Omental fat pad (tissue), 4 donors: ENCODE data around the gene ARRDC3. TPM values are rescaled to one million over a fixed set of nuclear protein-coding genes. Genes with fewer than 3 reads are reported as not detected.

ENCODE experiments used
- ATAC-seq: fragments of 150-250 bp; one replicate; pipeline ENCODE4 v1.9.1; 2016; ENCODE audit warnings: mild to moderate bottlenecking, moderate library complexity; ENCODE audit not compliant: low FRiP score
- DNase-seq: peaks from one replicate; pipeline ENCODE4 v3.0.0-alpha.2; 2019; ENCODE audit warnings: low spot score
- CTCF ChIP-seq, 3 donors: fragments of 450-650 bp; IDR thresholded peaks; one replicate each; pipeline ENCODE4 v1.5.1; 2016 to 2017; ENCODE audit warnings: antibody characterized with exemption in 3 of 3, mild to moderate bottlenecking in 3 of 3, moderate library complexity in 2 of 3
- total RNA-seq, 4 donors: library from RNA; depleted of rRNA; stranded (reverse); fragments of >200 nt; gene quantifications; one replicate each; pipeline ENCODE4 v1.1.0, GENCODE V29; 2016

Gene ARRDC3
- total RNA-seq, 4 donors from 2014 or later: 36.8 to 87.0 (median 61.0) TPM

GRCh38 chr5:91379914-91380490, 3.1 kb downstream of the ARRDC3 start:
- no peak for TF ChIP-seq CTCF (IDR thresholded peaks at IDR 0.05)
- DNase-seq (peak; percentile 72), ATAC-seq (peak; percentile 80)

GRCh38 chr5:91379246-91379913, 3.7 kb downstream of the ARRDC3 start:
- no peak for TF ChIP-seq CTCF (IDR thresholded peaks at IDR 0.05)
- DNase-seq: no peak
- ATAC-seq: no peak

GRCh38 chr5:91378752-91379211, 4.3 kb downstream of the ARRDC3 start:
- no peak for DNase-seq
- TF ChIP-seq CTCF (IDR thresholded peaks at IDR 0.05): no peak
- no peak for ATAC-seq

GRCh38 chr5:91374893-91375520, 8.1 kb downstream of the ARRDC3 start:
- ATAC-seq (no peak), DNase-seq (no peak)
- no peak for TF ChIP-seq CTCF (IDR thresholded peaks at IDR 0.05)

- DNase-seq: no peak
- no peak for TF ChIP-seq CTCF (IDR thresholded peaks at IDR 0.05)
- no peak for ATAC-seq
Measured at GRCh38 chr5:91373600-91373999, 9.5 kb downstream of the ARRDC3 start.

GRCh38 chr5:91373006-91373405, 10.1 kb downstream of the ARRDC3 start:
- ATAC-seq: no peak
- no peak for TF ChIP-seq CTCF (IDR thresholded peaks at IDR 0.05)
- no peak for DNase-seq
